ENCODE results near the gene SIX3. TPM values are rescaled to one million over a fixed set of nuclear protein-coding genes. Genes with fewer than 3 reads are reported as not detected.

SIX3 gene
- total and polyA plus RNA-seq, 11 donors, result not detected

DNA sequence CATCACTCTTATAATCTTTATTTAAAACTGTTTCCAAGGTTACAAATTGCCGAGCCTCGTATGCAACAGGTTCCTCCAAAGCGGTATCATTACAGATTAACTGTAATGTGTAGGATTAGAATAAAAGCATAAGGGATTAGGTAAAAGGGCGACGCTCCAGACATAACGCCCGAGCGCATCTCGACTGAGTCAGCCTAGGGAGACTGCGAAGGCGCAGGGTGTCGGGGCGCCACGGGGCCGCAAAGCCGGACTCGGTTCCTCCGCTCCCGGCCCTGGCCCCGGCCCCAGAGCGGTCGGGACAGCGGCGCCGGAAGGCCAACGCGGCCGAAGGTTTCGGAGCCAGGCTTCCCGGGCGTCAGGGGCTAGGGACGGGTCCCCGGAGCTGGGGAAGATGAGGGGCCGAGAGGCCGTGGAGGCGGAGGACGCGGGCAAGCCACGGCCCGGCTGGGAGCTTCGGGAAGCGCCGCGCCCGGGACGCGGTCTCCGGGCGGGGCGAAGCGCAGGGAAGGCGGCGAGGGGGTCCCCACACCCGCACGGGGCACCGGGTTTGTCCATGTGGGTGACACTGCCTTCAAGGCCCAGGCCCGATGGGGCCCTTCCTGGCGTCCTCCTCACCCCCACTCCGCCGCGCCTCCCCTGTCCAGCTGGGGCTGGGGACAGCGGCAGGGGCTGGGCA is 12.9 kb upstream of the SIX3 start:
- intact Hi-C loops (cut with DNase I), result no loop called here
- no peak overlapping the region for H3K27ac ChIP-seq
- ATAC-seq, result peak in 1 of 4 donors; percentile 15
- DNase-seq, result no peak
- peaks cover 0 to 29% (median 11%) of the 10 kb centered on the region in 12 donors for H3K4me1 ChIP-seq
- no peak for TF ChIP-seq POLR2A (IDR thresholded peaks at IDR 0.05)
- TF ChIP-seq, protein P1, sequence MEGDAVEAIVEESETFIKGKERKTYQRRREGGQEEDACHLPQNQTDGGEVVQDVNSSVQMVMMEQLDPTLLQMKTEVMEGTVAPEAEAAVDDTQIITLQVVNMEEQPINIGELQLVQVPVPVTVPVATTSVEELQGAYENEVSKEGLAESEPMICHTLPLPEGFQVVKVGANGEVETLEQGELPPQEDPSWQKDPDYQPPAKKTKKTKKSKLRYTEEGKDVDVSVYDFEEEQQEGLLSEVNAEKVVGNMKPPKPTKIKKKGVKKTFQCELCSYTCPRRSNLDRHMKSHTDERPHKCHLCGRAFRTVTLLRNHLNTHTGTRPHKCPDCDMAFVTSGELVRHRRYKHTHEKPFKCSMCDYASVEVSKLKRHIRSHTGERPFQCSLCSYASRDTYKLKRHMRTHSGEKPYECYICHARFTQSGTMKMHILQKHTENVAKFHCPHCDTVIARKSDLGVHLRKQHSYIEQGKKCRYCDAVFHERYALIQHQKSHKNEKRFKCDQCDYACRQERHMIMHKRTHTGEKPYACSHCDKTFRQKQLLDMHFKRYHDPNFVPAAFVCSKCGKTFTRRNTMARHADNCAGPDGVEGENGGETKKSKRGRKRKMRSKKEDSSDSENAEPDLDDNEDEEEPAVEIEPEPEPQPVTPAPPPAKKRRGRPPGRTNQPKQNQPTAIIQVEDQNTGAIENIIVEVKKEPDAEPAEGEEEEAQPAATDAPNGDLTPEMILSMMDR (IDR thresholded peaks at IDR 0.05), result no peak
- peaks cover 69 to 100% (median 97%) of the 10 kb centered on the region in 9 donors for H3K27me3 ChIP-seq
- peak overlapping the region in 11 of 12 donors; percentile 12 to 43 (median 26) for H3K4me3 ChIP-seq
- no peaks in the 10 kb centered on the region for H3K36me3 ChIP-seq
- H3K9me3 ChIP-seq, result no peaks in the 10 kb centered on the region
- WGBS, 4 donors, result 0 to 2% (median 2%) methylated on average over 17 to 62 of the region's 62 CpGs

DNA sequence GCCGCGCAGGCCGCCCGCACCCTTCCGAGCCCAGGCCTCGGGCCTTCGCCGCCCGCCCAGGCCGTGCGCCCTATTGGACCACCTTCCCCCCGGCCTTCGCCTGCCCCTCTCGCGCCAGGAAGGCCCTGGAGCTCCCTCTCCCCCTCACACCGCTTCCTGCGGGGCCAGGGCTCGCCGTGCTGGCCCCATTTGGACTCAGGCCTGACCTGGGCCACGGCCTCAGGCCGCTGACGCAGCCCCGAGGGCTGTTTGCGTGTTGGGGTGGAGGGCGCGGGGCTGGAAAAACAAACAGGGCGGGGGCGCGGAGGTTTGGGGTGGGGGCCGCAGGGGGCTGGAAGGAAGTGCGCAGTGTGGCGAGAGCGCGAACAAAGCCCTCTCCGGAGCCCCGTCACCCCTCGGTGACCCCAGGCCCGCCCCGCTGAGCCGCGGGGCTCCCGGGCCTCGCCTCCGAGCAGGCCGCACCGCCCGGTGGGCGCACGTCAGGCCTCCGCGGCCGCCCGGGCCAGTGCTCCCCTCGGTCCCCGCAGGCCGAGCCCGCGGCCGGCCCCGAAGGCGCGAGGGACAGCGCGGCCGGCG is 12.3 kb upstream of the SIX3 start:
- TF ChIP-seq, protein P1 (IDR thresholded peaks at IDR 0.05), result no peak
- no peak for TF ChIP-seq POLR2A (IDR thresholded peaks at IDR 0.05)
- ATAC-seq, result peak in 1 of 4 donors; percentile 24

DNA sequence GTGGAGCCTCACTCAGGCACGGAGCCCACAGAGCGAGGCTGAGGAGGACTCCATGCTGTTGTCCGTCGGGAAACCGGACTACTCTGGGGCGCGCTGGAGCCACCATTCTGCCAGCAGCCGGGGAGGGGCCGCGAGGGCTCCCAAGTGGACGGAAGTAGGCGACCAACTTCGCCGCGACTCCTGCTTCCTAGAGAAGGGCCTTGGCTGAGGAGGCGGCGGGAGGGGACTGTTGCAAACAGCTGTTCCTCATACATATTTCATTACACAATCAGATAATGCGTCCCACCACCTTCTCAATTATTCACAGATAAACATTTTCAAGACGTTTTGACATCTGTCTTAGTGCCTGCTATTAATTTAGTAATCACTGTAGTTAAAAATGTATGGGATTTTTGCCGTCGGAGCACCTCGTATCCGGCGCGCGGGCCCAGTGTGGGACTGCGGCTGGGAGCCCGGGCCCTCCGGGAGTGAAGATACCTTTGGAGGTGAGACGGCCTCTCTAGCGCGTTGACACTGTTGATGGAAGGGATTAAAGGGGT is 11.7 kb upstream of the SIX3 start:
- DNase-seq, result no peak
- TF ChIP-seq POLR2A (IDR thresholded peaks at IDR 0.05), result no peak
- TF ChIP-seq, protein P1 (IDR thresholded peaks at IDR 0.05), result no peak
- Histone ChIP-seq H3K27ac (no peak overlapping the region), H3K4me3 (peak overlapping the region in 1 of 12 donors; percentile 37), H3K36me3 (no peaks in the 10 kb centered on the region), H3K27me3 (peaks cover 76 to 100% (median 97%) of the 10 kb centered on the region in 9 donors), H3K4me1 (peaks cover 0 to 41% (median 15%) of the 10 kb centered on the region in 12 donors), H3K9me3 (no peaks in the 10 kb centered on the region)
- intact Hi-C loops (cut with DNase I), result no loop called here
- ATAC-seq, result no peak
- WGBS, 4 donors, result 4 to 9% (median 7%) methylated on average over 22 to 32 of the region's 32 CpGs

More for the DNA sequence above, 12.3 kb upstream of the SIX3 start:
- intact Hi-C loops (cut with DNase I), result no loop called here
- Histone ChIP-seq H3K9me3 (no peaks in the 10 kb centered on the region), H3K4me3 (peak overlapping the region in 10 of 12 donors; percentile 12 to 43 (median 26)), H3K36me3 (no peaks in the 10 kb centered on the region), H3K4me1 (peaks cover 0 to 36% (median 14%) of the 10 kb centered on the region in 12 donors), H3K27ac (no peak overlapping the region), H3K27me3 (peaks cover 74 to 100% (median 97%) of the 10 kb centered on the region in 9 donors)
- no peak for DNase-seq
- 2 to 4% (median 3%) methylated on average over 25 to 66 of the region's 66 CpGs for WGBS, 4 donors
